ENCODE results near the gene RASGRF1.

DNA sequence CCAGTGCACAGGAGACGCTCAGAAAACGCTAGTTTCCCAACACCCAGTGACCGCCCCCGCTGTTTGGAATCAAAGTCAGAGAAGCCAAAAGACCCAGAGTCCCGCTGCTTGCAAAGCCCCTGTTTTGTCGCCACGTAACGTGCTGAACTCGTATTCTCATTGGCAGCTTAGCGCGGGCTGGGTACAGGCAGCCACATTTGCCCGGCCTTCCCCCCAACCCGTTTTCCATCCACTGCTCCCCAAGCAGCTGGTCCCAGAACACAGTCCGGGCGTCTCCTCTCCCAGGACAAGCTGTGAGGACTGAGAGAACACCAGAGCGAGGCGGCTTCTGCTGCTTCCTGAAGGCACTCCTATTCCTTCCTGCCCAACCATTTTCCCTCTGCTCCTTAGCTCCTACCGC lies 54.8 kb downstream of the RASGRF1 start:
- TF ChIP-seq POLR2AphosphoS5 (IDR thresholded peaks at IDR 0.05) (no peak), POLR2A (IDR thresholded peaks at IDR 0.05) (no peak)
- TF ChIP-seq, protein P1, sequence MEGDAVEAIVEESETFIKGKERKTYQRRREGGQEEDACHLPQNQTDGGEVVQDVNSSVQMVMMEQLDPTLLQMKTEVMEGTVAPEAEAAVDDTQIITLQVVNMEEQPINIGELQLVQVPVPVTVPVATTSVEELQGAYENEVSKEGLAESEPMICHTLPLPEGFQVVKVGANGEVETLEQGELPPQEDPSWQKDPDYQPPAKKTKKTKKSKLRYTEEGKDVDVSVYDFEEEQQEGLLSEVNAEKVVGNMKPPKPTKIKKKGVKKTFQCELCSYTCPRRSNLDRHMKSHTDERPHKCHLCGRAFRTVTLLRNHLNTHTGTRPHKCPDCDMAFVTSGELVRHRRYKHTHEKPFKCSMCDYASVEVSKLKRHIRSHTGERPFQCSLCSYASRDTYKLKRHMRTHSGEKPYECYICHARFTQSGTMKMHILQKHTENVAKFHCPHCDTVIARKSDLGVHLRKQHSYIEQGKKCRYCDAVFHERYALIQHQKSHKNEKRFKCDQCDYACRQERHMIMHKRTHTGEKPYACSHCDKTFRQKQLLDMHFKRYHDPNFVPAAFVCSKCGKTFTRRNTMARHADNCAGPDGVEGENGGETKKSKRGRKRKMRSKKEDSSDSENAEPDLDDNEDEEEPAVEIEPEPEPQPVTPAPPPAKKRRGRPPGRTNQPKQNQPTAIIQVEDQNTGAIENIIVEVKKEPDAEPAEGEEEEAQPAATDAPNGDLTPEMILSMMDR (IDR thresholded peaks at IDR 0.05): no peak

Measured in breast epithelium (tissue), 3 donors.